WTC11 (cell line): Measurements from ENCODE around the gene DBH.

Experiments used
- AFF4 ChIP-seq: sonication (generic); formaldehyde crosslinking; IDR thresholded peaks from 2 replicates; pipeline ENCODE4 v1.8.1; 2023; ENCODE audit warnings: mild to moderate bottlenecking, missing genetic modification reagents, borderline replicate concordance
- CREB1 ChIP-seq: sonication (generic); formaldehyde crosslinking; IDR thresholded peaks from 2 replicates; pipeline ENCODE4 v1.8.0; 2023; ENCODE audit warnings: mild to moderate bottlenecking, missing genetic modification reagents
- CTCF ChIP-seq: fragments of 200-600 bp; IDR thresholded peaks from 2 replicates; pipeline ENCODE4 v1.8.0; 2022; ENCODE audit warnings: antibody characterized with exemption
- E2F4 ChIP-seq: sonication (generic); formaldehyde crosslinking; IDR thresholded peaks from 2 replicates; pipeline ENCODE4 v1.8.1; 2022; ENCODE audit warnings: low read depth, mild to moderate bottlenecking, moderate library complexity, missing genetic modification reagents, borderline replicate concordance
- ELF4 ChIP-seq: sonication (generic); formaldehyde crosslinking; IDR thresholded peaks from 2 replicates; pipeline ENCODE4 v1.8.1; 2022; ENCODE audit warnings: low read depth, mild to moderate bottlenecking, moderate library complexity, missing genetic modification reagents
- JAZF1 ChIP-seq: fragments of 250-450 bp; sonication (Bioruptor Pico); IDR thresholded peaks from 2 replicates; pipeline ENCODE4 v1.9.0; 2021; ENCODE audit warnings: moderate library complexity, mild to moderate bottlenecking, inconsistent platforms
- MXD4 ChIP-seq: fragments of 250-450 bp; sonication (Bioruptor Pico); IDR thresholded peaks from 2 replicates; pipeline ENCODE4 v1.8.0; 2021; ENCODE audit warnings: mild to moderate bottlenecking, moderate library complexity, borderline replicate concordance
- NFYB ChIP-seq: sonication (generic); formaldehyde crosslinking; conservative IDR thresholded peaks from 2 replicates; pipeline ENCODE4 v1.8.0; 2022; ENCODE audit warnings: low read depth, missing genetic modification reagents
- SMAD4 ChIP-seq: sonication (generic); formaldehyde crosslinking; IDR thresholded peaks from 2 replicates; pipeline ENCODE4 v1.8.0; 2022; ENCODE audit warnings: mild to moderate bottlenecking, missing genetic modification reagents
- TEAD1 ChIP-seq: sonication (generic); formaldehyde crosslinking; IDR thresholded peaks from 2 replicates; pipeline ENCODE4 v1.8.0; 2022; ENCODE audit warnings: mild to moderate bottlenecking, missing genetic modification reagents
- USF2 ChIP-seq: sonication (generic); formaldehyde crosslinking; IDR thresholded peaks from 2 replicates; pipeline ENCODE4 v1.8.1; 2023; ENCODE audit warnings: mild to moderate bottlenecking, missing genetic modification reagents, moderate library complexity
- ZBTB43 ChIP-seq: sonication (generic); formaldehyde crosslinking; IDR thresholded peaks from 2 replicates; pipeline ENCODE4 v1.8.1; 2023; ENCODE audit warnings: mild to moderate bottlenecking, missing genetic modification reagents
- ZNF121 ChIP-seq: sonication (generic); formaldehyde crosslinking; IDR thresholded peaks from 2 replicates; pipeline ENCODE4 v1.8.0; 2023; ENCODE audit warnings: missing genetic modification reagents
- ZNF532 ChIP-seq: fragments of 250-450 bp; sonication (Bioruptor Pico); IDR thresholded peaks from 2 replicates; pipeline ENCODE4 v1.9.0; 2021; ENCODE audit warnings: mild to moderate bottlenecking, borderline replicate concordance

- TF ChIP-seq NFYB (CRISPR knock-in tag) (no peak), CTCF (no peak), SMAD4 (no peak), ELF4 (CRISPR knock-in tag) (no peak), CREB1 (CRISPR knock-in tag) (no peak), AFF4 (CRISPR knock-in tag) (no peak), E2F4 (CRISPR knock-in tag) (no peak), JAZF1 (CRISPR knock-in tag) (no peak), TEAD1 (CRISPR knock-in tag) (no peak), USF2 (CRISPR knock-in tag) (no peak), ZBTB43 (no peak), ZNF532 (CRISPR knock-in tag) (no peak), MXD4 (CRISPR knock-in tag) (no peak), ZNF121 (no peak)
These were observed 21.0 kb downstream of the DBH start for GRCh38 chr9:133657120-133657661.
